Measurements from ENCODE around the gene TPP2. TPM values are rescaled to one million over a fixed set of nuclear protein-coding genes. Genes with fewer than 3 reads are reported as not detected.

The TPP2 gene
- total RNA-seq, 3 donors from 2014 or later: 37.6 to 44.0 (median 38.2) TPM

- intact Hi-C loops (cut with DNase I, micrococcal nuclease): loop anchor here in 1 of 2 donors (10.0 kb wide), 1 partner anchor 270 kb away; no protein-coding TSS in a partner anchor
- no peaks in the 10 kb centered on the region for H3K9me3 ChIP-seq
- DNase-seq (no peak), ATAC-seq (no peak)
- H3K4me3 ChIP-seq: no peak overlapping the region
- no peak for TF ChIP-seq CTCF (IDR thresholded peaks at IDR 0.05)
- no peaks in the 10 kb centered on the region for H3K4me1 ChIP-seq (ENCODE audit: low read depth)
- H3K36me3 ChIP-seq (ENCODE audit: low read depth): no peaks in the 10 kb centered on the region
Measured at GRCh38 chr13:102584434-102584833, 12.4 kb upstream of the TPP2 start.

- DNase-seq: no peak
- no peaks in the 10 kb centered on the region for H3K36me3 ChIP-seq (ENCODE audit: low read depth)
- no peaks in the 10 kb centered on the region for H3K9me3 ChIP-seq
- H3K4me1 ChIP-seq (ENCODE audit: low read depth): no peaks in the 10 kb centered on the region
- intact Hi-C loops (cut with DNase I, micrococcal nuclease): loop anchor here in 1 of 2 donors (10.0 kb wide), 1 partner anchor 268 kb away; no protein-coding TSS in a partner anchor
- no peak overlapping the region for H3K4me3 ChIP-seq
- no peak for TF ChIP-seq CTCF (IDR thresholded peaks at IDR 0.05)
- no peak for ATAC-seq
Measured at GRCh38 chr13:102586615-102587014, 10.2 kb upstream of the TPP2 start.

- ATAC-seq (no peak), DNase-seq (no peak)
- H3K4me3 ChIP-seq: no peak overlapping the region
- H3K9me3 ChIP-seq: no peaks in the 10 kb centered on the region
- peaks cover 7% of the 10 kb centered on the region for H3K4me1 ChIP-seq (ENCODE audit: low read depth)
- intact Hi-C loops (cut with DNase I, micrococcal nuclease): loop anchor here in 1 of 2 donors (10.0 kb wide), 1 partner anchor 267 kb away; no protein-coding TSS in a partner anchor
- no peaks in the 10 kb centered on the region for H3K36me3 ChIP-seq (ENCODE audit: low read depth)
- no peak for TF ChIP-seq CTCF (IDR thresholded peaks at IDR 0.05)
Measured at GRCh38 chr13:102587916-102588315, 8.9 kb upstream of the TPP2 start.

GRCh38 chr13:102589301-102589822 is 7.4 kb upstream of the TPP2 start:
- H3K36me3 ChIP-seq (ENCODE audit: low read depth): no peaks in the 10 kb centered on the region
- intact Hi-C loops (cut with DNase I, micrococcal nuclease): loop anchor here in 1 of 2 donors (10.0 kb wide), 1 partner anchor 265 kb away; no protein-coding TSS in a partner anchor
- ATAC-seq (no peak), DNase-seq (no peak)
- H3K9me3 ChIP-seq: no peaks in the 10 kb centered on the region
- H3K4me1 ChIP-seq (ENCODE audit: low read depth): peaks cover 7% of the 10 kb centered on the region
- no peak overlapping the region for H3K4me3 ChIP-seq
- TF ChIP-seq CTCF (IDR thresholded peaks at IDR 0.05): no peak

- Histone ChIP-seq H3K36me3 (ENCODE audit: low read depth) (no peaks in the 10 kb centered on the region), H3K4me1 (ENCODE audit: low read depth) (peaks cover 16% of the 10 kb centered on the region), H3K4me3 (peak overlapping the region; percentile 17), H3K9me3 (no peaks in the 10 kb centered on the region)
- intact Hi-C loops (cut with DNase I, micrococcal nuclease): no loop called here
- peak; percentile 56 for TF ChIP-seq CTCF (IDR thresholded peaks at IDR 0.05)
- DNase-seq: peak; percentile 77 to 89 (median 77)
- ATAC-seq: peak; percentile 26
Measured at GRCh38 chr13:102591988-102592781, 4.6 kb upstream of the TPP2 start.
